Heart left ventricle (tissue), 16 donors: Measurements from ENCODE around the gene TGFBR3L. TPM values are rescaled to one million over a fixed set of nuclear protein-coding genes. Genes with fewer than 3 reads are reported as not detected.

Experiments used
- ATAC-seq, 4 donors: fragments of 200-7000 bp; cut with Tn5 transposase; one replicate each; pipeline ENCODE4 v1.9.1; 2020 to 2022; ENCODE audit warnings: moderate library complexity in 4 of 4, mild to moderate bottlenecking in 3 of 4, moderate number of reproducible peaks in 1 of 4
- DNase-seq, 5 donors: peaks; one replicate each; pipeline ENCODE4 v3.0.0-alpha.2; 2020
- H3K27ac ChIP-seq, 12 donors: fragments of 200-600 bp; sonication (generic) in 4 of 12; one replicate each; pipeline versions ENCODE4 v1.5.0 to v1.8.0; 2016 to 2022; ENCODE audit warnings: mild to moderate bottlenecking in 2 of 12
- H3K27me3 ChIP-seq, 9 donors: fragments of 200-600 bp; sonication (generic) in 2 of 9; one replicate each; pipeline versions ENCODE4 v1.5.1 to v1.8.0; 2016 to 2022; ENCODE audit warnings: mild to moderate bottlenecking in 3 of 9
- H3K36me3 ChIP-seq, 9 donors: fragments of 200-600 bp; sonication (generic) in 2 of 9; one replicate each; pipeline versions ENCODE4 v1.5.0 to v1.8.0; 2018 to 2022; ENCODE audit warnings: mild to moderate bottlenecking in 2 of 9
- H3K4me1 ChIP-seq, 12 donors: fragments of 200-600 bp; sonication (generic) in 4 of 12; one replicate each; pipeline versions ENCODE4 v1.5.0 to v1.8.0; 2016 to 2022; ENCODE audit warnings: mild to moderate bottlenecking in 3 of 12
- H3K4me3 ChIP-seq, 12 donors: fragments of 200-600 bp; sonication (generic) in 4 of 12; one replicate each; pipeline versions ENCODE4 v1.5.0 to v1.8.0; 2017 to 2022; ENCODE audit warnings: mild to moderate bottlenecking in 9 of 12, moderate library complexity in 4 of 12
- H3K9me3 ChIP-seq, 12 donors: fragments of 200-600 bp; sonication (generic) in 4 of 12; one replicate each; pipeline versions ENCODE4 v1.5.0 to v1.8.0; 2016 to 2022; ENCODE audit warnings: mild to moderate bottlenecking in 1 of 12
- CTCF ChIP-seq, 12 donors: fragments of 200-600 bp; sonication (generic) in 4 of 12; IDR thresholded peaks; one replicate each; pipeline versions ENCODE4 v1.5.0 to v1.8.0; 2018 to 2022; ENCODE audit warnings: antibody characterized with exemption in 12 of 12, mild to moderate bottlenecking in 5 of 12
- POLR2A ChIP-seq, 2 donors: fragments of 450-650 bp; IDR thresholded peaks; one replicate each; pipeline ENCODE4 v1.6.1; 2017; ENCODE audit warnings: antibody characterized with exemption in 2 of 2, mild to moderate bottlenecking in 2 of 2, moderate library complexity in 2 of 2
- WGBS, 4 donors: extraction: QIAGEN DNeasy Blood & Tissue Kit in 2 of 4; methylation state at CpG; one replicate each; pipeline versions ENCODE4 v1.1.5 to v1.1.7; 2013 to 2018; 5-methylcytosine and 5-hydroxymethylcytosine counted together
- intact Hi-C, 10 donors: fragments of 100-400 bp; cut with DNase I; formaldehyde crosslinking; loops; one replicate each; pipeline versions ENCODE4 v1.11.1 to v1.14.2; 2022
- polyA plus RNA-seq, 2 donors: library from polyadenylated mRNA; stranded (reverse); fragments of 200-250 nt; gene quantifications; one replicate each; pipeline ENCODE4 v1.2.3, GENCODE V29; 2013
- total RNA-seq, 9 donors: library from RNA; depleted of rRNA in 2 of 9; stranded (reverse); fragments of >200 nt in 2 of 9; fragmentation: NEBNext Ultra II Directional in 3 of 9; extraction: Animal tissue kit (Norgen Biotek cat#: 25700) in 3 of 9; gene quantifications; one replicate each; pipeline versions ENCODE4 v1.1.0 to v1.2.4, GENCODE V29; 2016 to 2023
- donor health status: ischemic (EF 13 %, LVEDD 7.1; RV severe dilation, severe dysfunction).
- donor health status: healthy with polysubstance abuse.
- donor health status: DM: no; HTN: yes; CAD: no.
- donor health status: DM: no; HTN: no; CAD: no.
- donor health status: ischemic (EF 25% LVEDD 6.9; RV normal size, moderate dysfunction).
- donor health status: ischemic (EF 25% LVEDD 5.7; RV mildly dilated, moderate dysfunction).
- donor health status: healthy.
- donor health status: DM: yes; HTN: yes; CAD: no.
- donor health status: ischemic (EF 35%, LVEDD 5.7; RV mildly dilated, moderate dysfunction).
- donor health status: nonischemic (EF 11% LVEDD 7.7; RV severe dilation, severe dysfunction).
- donor health status: DM: yes; HTN: yes; CAD: no.
- donor health status: PGD.
- donor health status: ischemic (EF 29% LVEDD 5.4; RV normal size, mild dysfunction).
- donor health status: nonischemic (EF 23%, LVEDD 6.1; RV moderate dilation, normal function).

Gene TGFBR3L
- total and polyA plus RNA-seq, 11 donors = 0.76 to 41.2 (median 6.8) TPM

DNA sequence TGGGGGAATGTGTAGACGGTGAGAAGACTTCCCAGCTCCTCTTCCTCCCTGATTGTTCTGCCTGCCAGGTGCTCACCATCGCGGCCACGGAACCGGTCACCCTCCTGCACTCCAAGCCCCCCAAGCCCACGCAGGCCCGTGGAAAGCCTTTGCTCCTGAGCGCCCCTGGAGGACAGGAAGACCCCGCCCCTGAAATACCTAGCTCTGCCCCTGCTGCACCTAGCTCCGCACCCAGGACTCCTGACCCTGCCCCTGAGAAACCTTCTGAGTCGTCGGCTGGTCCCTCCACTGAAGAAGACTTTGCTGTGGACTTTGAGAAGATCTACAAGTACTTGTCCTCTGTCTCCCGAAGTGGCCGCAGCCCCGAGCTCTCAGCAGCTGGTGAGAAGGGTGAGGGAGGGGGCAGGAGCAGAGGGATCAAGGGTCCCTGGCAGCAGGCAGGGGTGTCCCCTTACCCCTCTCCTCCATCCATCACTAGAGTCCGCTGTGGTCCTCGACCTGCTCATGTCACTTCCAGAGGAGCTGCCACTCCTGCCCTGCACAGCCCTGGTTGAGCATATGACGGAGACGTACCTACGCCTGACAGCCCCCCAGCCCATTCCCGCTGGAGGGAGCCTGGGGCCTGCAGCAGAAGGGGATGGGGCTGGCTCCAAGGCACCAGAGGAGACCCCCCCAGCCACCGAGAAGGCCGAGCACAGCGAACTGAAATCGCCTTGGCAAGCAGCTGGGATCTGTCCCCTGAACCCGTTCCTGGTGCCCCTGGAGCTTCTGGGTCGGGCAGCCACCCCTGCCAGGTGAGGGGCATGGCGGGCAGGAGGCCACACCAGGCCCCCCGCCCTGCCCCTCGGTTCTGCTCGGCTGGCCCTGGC lies 7.6 kb downstream of the TGFBR3L start:
- WGBS, 4 donors = 92 to 96% (median 93%) methylated on average over 20 to 31 of the region's 31 CpGs
- Histone ChIP-seq H3K9me3 (no peaks in the 10 kb centered on the region), H3K36me3 (peaks cover 0 to 27% (median 14%) of the 10 kb centered on the region in 9 donors), H3K4me3 (peak overlapping the region in 4 of 12 donors; percentile 56 to 95 (median 62)), H3K27me3 (peaks cover 0 to 23% (median 16%) of the 10 kb centered on the region in 9 donors), H3K27ac (peak overlapping the region in 1 of 12 donors; percentile 96), H3K4me1 (peaks cover 8 to 66% (median 39%) of the 10 kb centered on the region in 12 donors)
- intact Hi-C loops = loop anchor here in 4 of 10 donors (5.0 kb wide), 2 partner anchors 65 to 70 kb away; no protein-coding TSS in a partner anchor
- no peak for DNase-seq
- TF ChIP-seq POLR2A (IDR thresholded peaks at IDR 0.05) (no peak), CTCF (IDR thresholded peaks at IDR 0.05) (no peak)
- ATAC-seq = no peak

DNA sequence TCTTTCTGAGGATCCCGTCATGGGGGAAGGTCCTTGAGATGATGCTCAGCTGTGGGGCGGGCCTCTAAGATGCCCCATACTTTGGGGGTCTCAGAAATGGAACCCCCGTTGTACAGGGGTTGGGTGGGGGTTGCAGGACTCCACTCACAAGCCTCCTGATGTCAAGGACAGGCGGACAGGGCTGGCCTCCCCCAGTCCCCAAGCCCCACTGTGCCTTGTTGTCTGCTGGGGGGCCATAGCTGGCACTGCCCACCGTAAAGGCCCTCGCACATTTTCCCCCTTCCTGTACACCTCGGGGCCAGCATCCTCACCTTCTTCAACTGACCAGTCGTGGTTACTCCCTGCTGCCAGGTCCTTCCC lies 8.2 kb downstream of the TGFBR3L start:
- TF ChIP-seq POLR2A (IDR thresholded peaks at IDR 0.05) (no peak), CTCF (IDR thresholded peaks at IDR 0.05) (no peak)
- no peaks in the 10 kb centered on the region for H3K9me3 ChIP-seq
- peak overlapping the region in 1 of 12 donors; percentile 96 for H3K27ac ChIP-seq
- H3K4me1 ChIP-seq = peaks cover 8 to 65% (median 38%) of the 10 kb centered on the region in 12 donors
- no peak for ATAC-seq
- WGBS, 4 donors = 91 to 94% (median 92%) methylated on average over 7 to 8 of the region's 8 CpGs
- intact Hi-C loops = loop anchor here in 4 of 10 donors (5.0 kb wide), 2 partner anchors 66 to 71 kb away; no protein-coding TSS in a partner anchor
- H3K36me3 ChIP-seq = peaks cover 0 to 28% (median 14%) of the 10 kb centered on the region in 9 donors
- peaks cover 0 to 17% (median 10%) of the 10 kb centered on the region in 9 donors for H3K27me3 ChIP-seq
- DNase-seq = no peak
- no peak overlapping the region for H3K4me3 ChIP-seq

DNA sequence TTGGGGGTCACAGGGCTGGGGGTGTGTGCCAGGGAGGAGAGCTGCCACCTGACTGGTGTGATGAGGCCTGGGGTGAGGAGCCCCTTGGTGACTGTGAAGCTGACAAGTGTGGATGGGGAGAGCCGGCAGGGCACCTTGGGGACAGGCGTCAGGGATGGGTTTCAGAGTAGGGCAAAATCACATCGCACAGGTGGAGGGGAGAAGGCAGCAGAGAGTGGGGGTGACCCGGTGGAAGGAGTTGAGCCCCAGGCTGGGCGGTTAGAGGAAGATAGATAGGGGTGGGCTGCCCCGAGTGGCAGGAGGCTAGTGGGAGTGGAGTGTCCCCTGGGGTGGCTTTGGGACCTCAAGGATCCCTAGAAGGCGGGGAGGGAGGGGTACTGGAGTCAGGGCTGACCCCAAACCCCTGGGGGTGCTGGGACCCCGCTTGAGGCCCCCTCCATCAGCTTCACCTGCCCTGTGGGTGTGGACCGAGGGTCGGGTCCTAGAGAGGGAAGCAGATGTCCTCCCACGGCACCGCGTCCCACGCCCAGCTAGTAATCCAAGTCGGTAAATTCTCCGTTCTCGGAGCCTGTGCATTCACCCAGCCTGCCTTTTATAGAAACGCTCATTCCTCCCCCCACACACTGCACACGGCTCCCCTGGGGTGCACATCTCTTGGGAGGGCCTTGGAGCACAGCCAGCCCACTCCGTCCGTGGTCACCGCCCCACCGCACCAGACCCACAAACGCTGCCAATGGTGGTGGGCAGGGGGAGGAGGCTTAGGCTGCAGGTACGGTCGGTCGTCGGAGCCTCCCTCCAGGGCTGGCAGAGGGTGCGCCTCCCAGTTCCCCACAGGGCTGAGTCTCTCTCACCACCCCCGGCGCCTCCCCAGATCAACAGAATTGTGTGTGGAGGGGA lies 8.9 kb downstream of the TGFBR3L start:
- ATAC-seq (no peak), DNase-seq (no peak)
- Histone ChIP-seq H3K9me3 (no peaks in the 10 kb centered on the region), H3K36me3 (peaks cover 0 to 28% (median 14%) of the 10 kb centered on the region in 9 donors), H3K4me1 (peaks cover 8 to 67% (median 43%) of the 10 kb centered on the region in 12 donors), H3K27ac (peak overlapping the region in 1 of 12 donors; percentile 96), H3K4me3 (no peak overlapping the region), H3K27me3 (peaks cover 0 to 9% (median 5%) of the 10 kb centered on the region in 9 donors)
- WGBS, 4 donors = 77 to 84% (median 82%) methylated on average over 20 to 31 of the region's 31 CpGs
- TF ChIP-seq CTCF (IDR thresholded peaks at IDR 0.05) = no peak
- no peak for TF ChIP-seq POLR2A (IDR thresholded peaks at IDR 0.05)
- intact Hi-C loops = loop anchor here in 6 of 10 donors (2.0 to 5.0 kb wide), 4 partner anchors 66 to 71 kb away; no protein-coding TSS in a partner anchor
